ENCODE measurements around the gene PDCD11.
"Not testable (repeated sequence)": the region's sequence is repeated elsewhere in the genome, so short reads cannot be mapped to it uniquely, and the experiment has no call there.

PDCD11 gene

DNA sequence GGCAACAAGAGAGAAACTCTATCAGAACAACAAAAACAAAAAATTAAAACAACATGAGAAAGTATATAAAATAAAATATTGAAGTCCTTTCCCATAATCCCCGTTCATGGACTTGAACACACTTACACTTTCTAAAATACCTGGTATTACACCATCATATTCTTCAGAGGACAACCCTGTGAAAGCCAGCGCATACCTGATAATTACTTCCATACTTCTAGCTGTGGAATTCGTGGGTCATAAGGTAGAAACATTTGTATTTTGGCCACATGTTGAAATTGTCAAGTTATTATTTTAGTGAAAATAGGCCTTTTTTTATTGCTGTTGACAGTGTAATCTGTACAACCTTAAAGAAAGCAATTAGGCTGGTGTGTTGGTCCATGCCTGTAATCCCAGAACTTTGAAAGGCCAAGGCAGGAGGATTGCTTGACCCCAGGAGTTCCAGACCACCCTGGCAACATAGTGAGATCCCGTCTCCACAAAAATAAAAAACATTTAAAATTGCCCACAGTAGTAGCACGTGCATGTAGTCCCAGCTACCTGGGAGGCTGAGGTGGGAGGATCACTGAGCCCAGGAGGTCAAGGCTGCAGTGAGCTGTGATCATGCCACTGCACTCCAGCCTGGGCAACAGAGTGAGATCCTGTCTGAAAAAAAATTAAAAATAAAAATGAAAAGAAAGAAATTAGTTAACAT, 40.4 kb upstream of the PDCD11 start:
- TF ChIP-seq, protein P1, sequence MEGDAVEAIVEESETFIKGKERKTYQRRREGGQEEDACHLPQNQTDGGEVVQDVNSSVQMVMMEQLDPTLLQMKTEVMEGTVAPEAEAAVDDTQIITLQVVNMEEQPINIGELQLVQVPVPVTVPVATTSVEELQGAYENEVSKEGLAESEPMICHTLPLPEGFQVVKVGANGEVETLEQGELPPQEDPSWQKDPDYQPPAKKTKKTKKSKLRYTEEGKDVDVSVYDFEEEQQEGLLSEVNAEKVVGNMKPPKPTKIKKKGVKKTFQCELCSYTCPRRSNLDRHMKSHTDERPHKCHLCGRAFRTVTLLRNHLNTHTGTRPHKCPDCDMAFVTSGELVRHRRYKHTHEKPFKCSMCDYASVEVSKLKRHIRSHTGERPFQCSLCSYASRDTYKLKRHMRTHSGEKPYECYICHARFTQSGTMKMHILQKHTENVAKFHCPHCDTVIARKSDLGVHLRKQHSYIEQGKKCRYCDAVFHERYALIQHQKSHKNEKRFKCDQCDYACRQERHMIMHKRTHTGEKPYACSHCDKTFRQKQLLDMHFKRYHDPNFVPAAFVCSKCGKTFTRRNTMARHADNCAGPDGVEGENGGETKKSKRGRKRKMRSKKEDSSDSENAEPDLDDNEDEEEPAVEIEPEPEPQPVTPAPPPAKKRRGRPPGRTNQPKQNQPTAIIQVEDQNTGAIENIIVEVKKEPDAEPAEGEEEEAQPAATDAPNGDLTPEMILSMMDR (IDR thresholded peaks at IDR 0.05): no peak
- no peak overlapping the region for H3K4me3 ChIP-seq (ENCODE audit: low read depth in 1 of 2, low read length in 1 of 2)
- H3K36me3 ChIP-seq: no peaks in the 10 kb centered on the region
- H3K9me3 ChIP-seq: no peaks in the 10 kb centered on the region
- H3K27me3 ChIP-seq: no peaks in the 10 kb centered on the region
- no peak overlapping the region for H3K27ac ChIP-seq
- peaks cover 0 to 2% of the 10 kb centered on the region in 2 experiments for H3K4me1 ChIP-seq (ENCODE audit: control insufficient read depth in 1 of 2, insufficient read depth in 1 of 2, low read depth in 1 of 2, low read length in 1 of 2)

- H3K4me3 ChIP-seq (ENCODE audit: low read depth in 1 of 2, low read length in 1 of 2); H3K36me3 ChIP-seq; H3K9me3 ChIP-seq; H3K27ac ChIP-seq; H3K27me3 ChIP-seq; H3K4me1 ChIP-seq (ENCODE audit: control insufficient read depth in 1 of 2, insufficient read depth in 1 of 2, low read depth in 1 of 2, low read length in 1 of 2): not testable (repeated sequence)
Observed at GRCh38 chr10:103359493-103359892, 36.9 kb upstream of the PDCD11 start.

DNA sequence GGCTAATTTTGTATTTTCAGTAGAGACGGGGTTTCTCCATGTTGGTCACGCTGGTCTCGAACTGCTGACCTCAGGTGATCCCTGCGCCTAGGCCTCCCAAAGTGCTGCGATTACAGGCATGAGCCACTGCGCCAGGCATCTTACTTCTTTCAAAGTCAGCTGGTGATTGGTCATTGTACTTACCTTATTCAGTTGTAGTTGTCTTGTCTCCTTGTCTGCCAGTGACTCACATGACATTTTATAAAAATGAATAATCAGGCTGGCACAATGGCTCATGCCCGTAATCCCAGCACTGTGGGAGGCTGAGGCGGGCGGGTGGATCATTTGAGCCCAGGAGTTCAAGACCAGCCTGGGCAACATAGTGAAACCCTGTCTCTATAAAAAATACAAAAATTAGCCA, 35.6 kb upstream of the PDCD11 start:
- H3K36me3 ChIP-seq; H3K4me1 ChIP-seq (ENCODE audit: control insufficient read depth in 1 of 2, insufficient read depth in 1 of 2, low read depth in 1 of 2, low read length in 1 of 2); H3K9me3 ChIP-seq; H3K4me3 ChIP-seq (ENCODE audit: low read depth in 1 of 2, low read length in 1 of 2); H3K27me3 ChIP-seq; H3K27ac ChIP-seq: not testable (repeated sequence)

DNA sequence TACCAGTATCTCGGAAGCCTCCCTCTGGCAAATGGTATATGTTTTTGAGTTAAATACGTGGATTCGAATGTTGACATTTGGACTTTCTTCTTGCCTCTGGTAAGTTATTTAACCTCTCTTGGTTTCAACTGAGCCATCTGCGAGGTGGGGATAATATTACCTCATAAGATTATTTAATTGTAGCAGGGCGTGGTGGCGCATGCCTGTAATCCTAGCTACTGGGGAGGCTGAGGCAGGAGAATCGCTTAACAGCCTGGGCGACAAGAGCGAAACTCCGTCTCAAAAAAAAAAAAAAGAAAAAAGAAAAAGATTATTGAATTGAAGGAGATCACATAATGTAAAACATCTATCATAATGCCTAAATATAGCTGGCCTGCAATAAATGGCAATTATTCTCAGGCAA, 29.0 kb upstream of the PDCD11 start:
- Histone ChIP-seq H3K27ac (peak overlapping the region; percentile 84), H3K27me3 (no peaks in the 10 kb centered on the region), H3K4me3 (ENCODE audit: low read depth in 1 of 2, low read length in 1 of 2) (peak overlapping the region; percentile 91 to 93), H3K9me3 (no peaks in the 10 kb centered on the region), H3K36me3 (no peaks in the 10 kb centered on the region), H3K4me1 (ENCODE audit: control insufficient read depth in 1 of 2, insufficient read depth in 1 of 2, low read depth in 1 of 2, low read length in 1 of 2) (peaks cover 15 to 25% of the 10 kb centered on the region in 2 experiments)
- TF ChIP-seq, protein P1 (IDR thresholded peaks at IDR 0.05): no peak

- TF ChIP-seq, protein P1 (IDR thresholded peaks at IDR 0.05): peak; percentile 41
- Histone ChIP-seq H3K4me1 (ENCODE audit: control insufficient read depth in 1 of 2, insufficient read depth in 1 of 2, low read depth in 1 of 2, low read length in 1 of 2) (peaks cover 15 to 25% of the 10 kb centered on the region in 2 experiments), H3K9me3 (no peaks in the 10 kb centered on the region), H3K36me3 (no peaks in the 10 kb centered on the region), H3K27ac (peak within 1 kb of the TSS; percentile 84), H3K27me3 (no peaks in the 10 kb centered on the region), H3K4me3 (ENCODE audit: low read depth in 1 of 2, low read length in 1 of 2) (peak within 1 kb of the TSS; percentile 91 to 93)
Observed at GRCh38 chr10:103367782-103368518, 28.5 kb upstream of the PDCD11 start, which contains the start of gene TAF5. Gene TAF5 (plus strand): TSS chr10:103367976. CDS start chr10:103367990, 14 bp downstream.

DNA sequence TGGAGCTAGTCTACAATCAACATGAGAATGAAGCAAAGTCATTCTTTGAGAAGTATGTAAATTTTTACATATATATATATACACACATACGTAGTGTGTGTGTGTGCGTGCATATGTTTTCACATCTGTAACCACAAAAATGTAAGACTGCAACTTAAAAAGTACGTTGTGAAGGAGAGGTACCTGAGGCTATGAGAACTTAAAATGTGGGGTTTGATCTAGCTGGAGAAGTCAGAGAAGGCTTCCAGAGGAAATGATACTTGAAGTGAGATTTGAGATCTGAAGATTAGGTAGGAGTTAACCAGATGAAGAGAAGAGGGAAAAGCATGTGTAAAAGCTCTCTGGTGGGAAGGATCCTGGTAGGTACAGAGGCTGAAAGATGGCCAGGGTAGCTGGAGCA, 22.9 kb upstream of the PDCD11 start:
- Histone ChIP-seq H3K4me3 (ENCODE audit: low read depth in 1 of 2, low read length in 1 of 2) (no peak overlapping the region), H3K36me3 (peaks cover 49% of the 10 kb centered on the region), H3K4me1 (ENCODE audit: control insufficient read depth in 1 of 2, insufficient read depth in 1 of 2, low read depth in 1 of 2, low read length in 1 of 2) (peaks cover 9 to 11% of the 10 kb centered on the region in 2 experiments), H3K9me3 (no peaks in the 10 kb centered on the region), H3K27me3 (no peaks in the 10 kb centered on the region), H3K27ac (no peak overlapping the region)
- TF ChIP-seq, protein P1 (IDR thresholded peaks at IDR 0.05): no peak
